MM.1S (cell line): ENCODE measurements around the gene PLD3.

Source experiments
- CTCF ChIP-seq: fragments of 300-600 bp; sonication (generic); IDR thresholded peaks from 2 replicates; pipeline ENCODE4 v1.5.1; 2016; ENCODE audit warnings: antibody characterized with exemption, low read length, mixed read lengths
- EZH2 ChIP-seq: fragments of 300-600 bp; sonication (generic); optimal IDR thresholded peaks from 2 replicates; pipeline ENCODE3; 2017; ENCODE audit warnings: low read depth, mild to moderate bottlenecking, antibody characterized with exemption, low read length, mixed read lengths
- EZH2phosphoT487 ChIP-seq: fragments of 300-600 bp; sonication (generic); IDR thresholded peaks from 2 replicates; pipeline ENCODE4 v1.6.1; 2018; ENCODE audit warnings: antibody characterized with exemption, low read length

- TF ChIP-seq CTCF (no peak), EZH2phosphoT487 (no peak), EZH2 (no peak)
Observed at GRCh38 chr19:40344422-40344821, 4.1 kb upstream of the PLD3 start.
